ENCODE results near the gene BAIAP3. TPM values are rescaled to one million over a fixed set of nuclear protein-coding genes. Genes with fewer than 3 reads are reported as not detected.

Gene BAIAP3
- total and polyA plus RNA-seq, 2 of the 4 experiments (the other 2 are of a cell fraction) = 0.36 to 0.65 TPM

GRCh38 chr16:1320097-1320496 lies 13.3 kb upstream of the BAIAP3 start:
- intact Hi-C loops (cut with micrococcal nuclease) (no loop called here), dilution Hi-C loops (cut with HindIII; ENCODE audit: low sequenced_read_pairs, unreplicated experiment) (no loop called here), in situ Hi-C loops (cut with MboI; ENCODE audit: low sequenced_read_pairs) (no loop called here)
- H2BK5ac ChIP-seq (ENCODE audit: low read depth, low read length, poor library complexity, severe bottlenecking) = no peak overlapping the region
- H3K79me1 ChIP-seq (ENCODE audit: low read depth in 1 of 2, low read length in 2 of 2) = peaks cover 10 to 57% of the 10 kb centered on the region in 2 experiments
- H4K8ac ChIP-seq (ENCODE audit: low read depth in 2 of 2, low read length in 2 of 2) = no peak overlapping the region
- H3K18ac ChIP-seq (ENCODE audit: low read depth, low read length) = no peak overlapping the region
- POLR2A ChIA-PET (ENCODE audit: unreplicated experiment) = no interaction called here
- no peaks in the 10 kb centered on the region for H3K9me3 ChIP-seq (ENCODE audit: control insufficient read depth, insufficient read depth, low read length)
- H2BK20ac ChIP-seq (ENCODE audit: low read depth, low read length) = no peak overlapping the region
- ATAC-seq (ENCODE audit: low read depth) (no peak), DNase-seq (no peak)
- no peak overlapping the region for H3K4me2 ChIP-seq (ENCODE audit: low read depth, low read length)
- H2AFZ ChIP-seq (replicated peaks; ENCODE audit: low read length, poor library complexity) = no peak overlapping the region
- H2AK5ac ChIP-seq (ENCODE audit: low read depth, low read length) = no peak overlapping the region
- H2BK15ac ChIP-seq (ENCODE audit: low read depth, low read length) = no peak overlapping the region
- no peaks in the 10 kb centered on the region for H3K4me1 ChIP-seq (ENCODE audit: control insufficient read depth, insufficient read depth, low read length)
- H3K23ac ChIP-seq (ENCODE audit: low read depth, low read length) = no peak overlapping the region
- peaks cover 6% of the 10 kb centered on the region; the same call in 1 of the 2 replicates for H3K9me1 ChIP-seq (ENCODE audit: insufficient read depth, low read length)
- H4K20me1 ChIP-seq (ENCODE audit: insufficient read depth, low read length) = peaks cover 69% of the 10 kb centered on the region
- H4K5ac ChIP-seq (ENCODE audit: low read depth, low read length) = no peak overlapping the region
- H3K36me3 ChIP-seq (ENCODE audit: control insufficient read depth, insufficient read depth, low read length) = peaks cover 83% of the 10 kb centered on the region
- no peak overlapping the region for H2BK120ac ChIP-seq (ENCODE audit: low read depth, low read length)
- no peak overlapping the region for H4K91ac ChIP-seq (ENCODE audit: insufficient read depth, low read depth, low read length)
- no peak overlapping the region for H2AK9ac ChIP-seq (replicated peaks; ENCODE audit: low read depth, low read length, poor library complexity)
- no TSS peak for BruUV-seq (replicated peaks)
- H3K27ac ChIP-seq (ENCODE audit: insufficient read depth, low read length) = no peak overlapping the region
- H3K9ac ChIP-seq (ENCODE audit: low read depth, low read length) = no peak overlapping the region
- TF ChIP-seq SMC3 (IDR thresholded peaks at IDR 0.05; ENCODE audit: low read depth, low read length) (no peak), MAFK (IDR thresholded peaks at IDR 0.05; ENCODE audit: low read depth, low read length) (no peak), CHD1 (IDR thresholded peaks at IDR 0.05; ENCODE audit: low read depth, low read length) (no peak), MXI1 (IDR thresholded peaks at IDR 0.05; ENCODE audit: borderline replicate concordance, low read depth, low read length) (no peak), RFX5 (IDR thresholded peaks at IDR 0.05; ENCODE audit: low read depth, low read length) (no peak), CTCF (conservative IDR thresholded peaks at IDR 0.05; ENCODE audit: low read depth, low read length) (no peak), FOS (IDR thresholded peaks at IDR 0.05; ENCODE audit: low read depth, low read length) (no peak), CEBPB (IDR thresholded peaks at IDR 0.05; ENCODE audit: low read depth, low read length) (no peak), ELK1 (IDR thresholded peaks at IDR 0.05; ENCODE audit: borderline replicate concordance, low read depth, low read length) (no peak), RAD21 (IDR thresholded peaks at IDR 0.05; ENCODE audit: low read length) (no peak), POLR2A (IDR thresholded peaks at IDR 0.05; ENCODE audit: low read depth, low read length) (no peak), NFE2L2 (IDR thresholded peaks at IDR 0.05; ENCODE audit: low read depth, low read length) (no peak), MAZ (IDR thresholded peaks at IDR 0.05; ENCODE audit: borderline replicate concordance, low read depth, low read length) (no peak), BHLHE40 (IDR thresholded peaks at IDR 0.05; ENCODE audit: low read depth, low read length) (no peak)
- H3K56ac ChIP-seq (ENCODE audit: extremely low read depth, insufficient read depth, low read length) = no peak overlapping the region
- H3K4ac ChIP-seq (ENCODE audit: low read depth, low read length) = no peak overlapping the region
- H3K4me3 ChIP-seq (ENCODE audit: insufficient read depth, low read depth, low read length) = no peak overlapping the region
- H3K27me3 ChIP-seq (ENCODE audit: control insufficient read depth, insufficient read depth, low read length) = no peaks in the 10 kb centered on the region
- 100% methylated on average over 2 of the region's 12 CpGs; no CpG with 5 or more reads in 1 of the 2 experiments for WGBS, 2 experiments (ENCODE audit: extremely low coverage in 2 of 2, insufficient read length in 1 of 2)
- CTCF ChIA-PET = no interaction called here
- H3K14ac ChIP-seq (replicated peaks; ENCODE audit: low read depth, low read length) = no peak overlapping the region

Data from IMR-90 (cell line).